CD1c-positive myeloid dendritic cell (primary cell): ENCODE data around the gene OLIG3.

Experiments
- DNase-seq: peaks from one replicate; pipeline ENCODE4 v3.0.0-alpha.2; 2016; ENCODE audit errors: extremely low spot score

OLIG3 gene

DNA sequence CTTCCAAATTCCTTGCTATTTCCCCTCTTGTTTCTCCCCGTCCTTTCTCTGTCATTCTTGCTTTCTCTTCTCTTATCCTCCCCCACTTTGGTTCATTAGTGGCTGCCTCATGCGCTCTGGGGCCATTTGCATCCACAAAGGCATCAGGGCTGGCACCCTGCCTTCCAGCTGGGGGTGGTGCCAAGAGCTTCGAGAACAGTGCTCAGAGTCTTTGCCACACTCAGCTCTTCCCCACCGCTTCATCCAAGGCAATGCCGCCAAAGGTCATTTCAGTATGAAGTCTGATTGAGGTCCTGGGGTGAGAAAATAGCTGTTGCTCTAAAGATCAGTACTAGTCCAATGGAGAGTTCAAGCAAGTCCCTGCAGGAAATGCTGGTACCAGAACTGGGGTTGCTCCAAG lies 22.7 kb downstream of the OLIG3 start:
- DNase-seq, result no peak

DNA sequence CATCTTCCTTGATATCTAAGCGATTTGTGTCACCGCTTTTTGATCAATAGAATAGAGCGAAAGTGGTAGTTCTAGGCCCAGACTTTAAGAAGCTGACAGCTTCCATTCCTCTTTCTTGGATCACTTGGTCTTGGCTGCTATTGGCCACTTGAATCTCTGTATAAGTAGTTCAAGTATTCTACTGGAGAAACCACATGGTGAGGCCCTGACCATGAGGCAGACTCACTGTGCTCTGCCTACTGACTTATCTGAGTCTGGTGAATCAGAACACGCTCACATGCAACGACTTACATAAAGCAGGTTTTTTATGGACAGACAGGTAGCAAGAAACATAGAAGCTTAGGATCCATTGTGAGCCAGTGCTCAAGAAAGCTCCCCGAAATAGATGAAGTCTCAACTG lies 27.0 kb downstream of the OLIG3 start:
- no peak for DNase-seq

- no peak for DNase-seq
Measured at GRCh38 chr6:137465378-137466009, 28.7 kb downstream of the OLIG3 start.

GRCh38 chr6:137452333-137452894 lies 41.8 kb downstream of the OLIG3 start:
- no peak for DNase-seq

DNA sequence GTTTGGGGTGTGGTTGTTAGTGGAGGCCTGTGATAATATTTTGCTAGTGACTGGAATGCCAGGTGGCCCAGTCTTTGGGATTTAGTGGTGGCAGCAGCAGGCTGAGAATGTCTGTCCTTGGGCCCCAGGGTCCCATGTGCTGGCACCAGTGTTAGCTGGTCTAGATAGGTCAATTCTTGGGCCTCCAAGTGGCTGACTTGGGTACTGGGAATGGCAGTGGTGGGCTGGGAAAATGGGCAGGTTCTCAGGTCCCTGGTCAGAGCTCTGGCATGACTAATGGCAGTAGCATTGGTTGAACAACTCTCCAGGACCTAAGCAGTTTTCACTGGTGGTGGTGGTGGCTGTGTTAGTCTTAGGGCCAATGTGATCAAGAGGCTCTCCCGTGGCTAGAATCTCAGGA lies 50.3 kb downstream of the OLIG3 start:
- DNase-seq, result no peak
